ENCODE results near the gene DIPK1C.

Gene DIPK1C

DNA sequence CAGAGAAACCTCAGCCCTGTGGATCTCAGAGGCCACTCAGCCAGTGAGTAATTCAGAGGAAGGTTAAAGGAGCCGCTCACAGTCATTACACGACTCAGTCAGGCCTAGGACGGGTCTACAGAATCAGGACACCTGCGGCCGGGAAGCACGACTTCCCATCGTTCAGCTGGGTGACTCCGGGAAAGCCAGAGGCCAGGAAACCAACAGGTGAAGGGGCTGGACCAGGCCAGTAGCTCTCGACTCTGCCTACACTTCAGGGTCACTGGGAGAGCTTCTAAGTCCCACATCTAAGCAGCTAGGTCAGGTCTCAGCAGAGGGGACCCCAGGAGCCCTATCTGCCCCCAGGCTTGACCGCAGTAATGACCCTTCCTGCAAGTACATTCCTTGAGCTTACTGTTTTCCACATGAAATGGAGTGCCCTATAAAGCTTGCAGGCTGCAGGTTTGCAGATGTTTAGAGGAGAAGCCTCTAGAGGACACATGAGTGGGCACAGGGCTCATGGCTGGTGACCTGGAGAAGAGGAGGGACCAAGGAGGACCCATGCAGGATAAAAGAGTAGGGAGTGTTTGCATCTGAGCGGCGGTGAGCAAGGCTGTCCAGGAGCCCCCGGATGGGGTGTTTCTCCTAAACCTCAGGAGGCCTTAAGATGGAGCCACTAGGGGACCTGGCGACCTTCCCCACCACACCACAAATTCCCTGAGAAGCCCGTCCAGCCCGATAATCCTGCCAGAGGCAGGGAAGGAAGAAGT lies 9.5 kb downstream of the DIPK1C start:
- DNase-seq: no peak

GRCh38 chr18:74446631-74447403 lies 10.3 kb downstream of the DIPK1C start:
- no peak for DNase-seq

- no peak for DNase-seq
These were observed 10.9 kb downstream of the DIPK1C start for GRCh38 chr18:74446178-74446577.

- no peak for DNase-seq
These were observed 11.5 kb downstream of the DIPK1C start for GRCh38 chr18:74445585-74445984.

DNA sequence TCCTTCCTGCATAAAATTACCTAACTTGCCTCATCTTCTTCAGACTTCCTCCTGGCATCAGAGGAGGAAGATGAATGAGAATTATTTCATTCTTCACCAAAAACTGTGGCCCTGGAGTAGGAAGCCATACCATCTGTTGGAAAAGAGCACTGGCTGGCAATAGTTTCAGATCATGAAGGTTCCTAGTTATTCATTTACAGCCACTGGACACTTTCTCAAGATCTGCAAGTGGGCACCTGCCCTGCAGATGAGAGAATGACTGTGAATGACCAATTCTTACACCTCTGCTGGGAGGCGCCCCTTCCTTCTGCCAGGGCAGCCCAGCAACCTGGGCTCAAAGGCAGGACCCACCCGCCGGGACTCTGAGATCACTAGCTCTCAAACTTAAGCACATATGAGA lies 13.0 kb downstream of the DIPK1C start:
- no peak for DNase-seq

GRCh38 chr18:74440808-74441427 lies 16.2 kb downstream of the DIPK1C start:
- DNase-seq: no peak

DNA sequence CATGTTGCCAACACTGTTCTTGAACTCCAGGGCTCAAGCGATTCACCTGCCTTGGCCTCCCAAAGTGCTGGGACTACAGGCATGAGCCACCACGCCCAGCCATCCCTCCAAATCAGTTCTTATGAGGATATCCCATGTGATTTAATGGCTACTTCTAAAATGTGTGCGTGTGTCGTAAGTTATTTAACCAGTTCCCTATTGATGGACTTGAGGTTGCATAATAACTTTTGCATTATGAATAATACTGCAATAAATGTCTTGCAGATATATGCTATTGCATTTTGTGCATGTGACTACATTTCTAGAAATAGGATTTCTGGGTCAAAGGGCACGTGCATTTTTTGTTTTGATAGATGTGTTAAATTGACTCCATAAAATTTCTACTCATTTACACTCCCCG lies 19.0 kb downstream of the DIPK1C start:
- no peak for DNase-seq

GRCh38 chr18:74436158-74436769 lies 20.8 kb downstream of the DIPK1C start:
- no peak for DNase-seq

- no peak for DNase-seq
These were observed 21.4 kb downstream of the DIPK1C start for GRCh38 chr18:74435740-74436139.

GRCh38 chr18:74434466-74434865 lies 22.6 kb downstream of the DIPK1C start:
- DNase-seq: no peak

DNA sequence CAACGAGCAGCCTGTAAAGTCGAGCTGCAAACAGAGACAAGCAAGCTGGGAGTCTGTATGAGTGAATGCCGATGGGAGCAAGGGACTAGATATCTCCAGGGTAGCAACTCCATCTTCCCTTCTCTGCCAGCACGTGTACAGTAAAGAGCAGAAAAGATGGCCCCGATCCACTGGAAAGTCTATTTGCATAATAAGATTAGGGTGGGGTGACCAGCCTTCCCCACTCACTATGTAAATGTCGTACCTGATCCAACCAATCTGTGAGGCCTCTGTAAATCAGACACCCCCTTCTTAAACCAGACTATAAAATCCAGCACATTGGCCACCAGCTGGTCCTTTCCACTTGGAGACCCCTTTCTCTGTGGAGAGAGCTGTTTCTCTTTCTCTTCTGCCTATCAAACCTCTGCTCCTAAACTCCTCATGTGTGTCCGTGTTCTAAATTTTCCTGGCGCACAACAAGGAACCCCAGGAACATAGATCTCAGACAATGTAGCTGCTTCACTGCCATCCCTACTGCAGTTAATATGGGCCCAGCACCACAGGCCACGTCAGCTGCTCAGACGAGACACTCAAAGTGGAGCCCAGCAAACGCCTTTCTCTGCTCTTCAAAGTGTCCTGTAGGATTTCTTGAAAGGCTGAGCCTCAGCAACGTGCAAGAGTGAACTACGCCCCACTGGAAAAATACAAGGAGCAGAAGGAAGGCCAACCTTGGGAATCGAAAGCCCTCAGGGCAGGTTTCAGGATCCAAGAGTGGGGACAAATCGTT lies 26.1 kb downstream of the DIPK1C start:
- no peak for DNase-seq

DNA sequence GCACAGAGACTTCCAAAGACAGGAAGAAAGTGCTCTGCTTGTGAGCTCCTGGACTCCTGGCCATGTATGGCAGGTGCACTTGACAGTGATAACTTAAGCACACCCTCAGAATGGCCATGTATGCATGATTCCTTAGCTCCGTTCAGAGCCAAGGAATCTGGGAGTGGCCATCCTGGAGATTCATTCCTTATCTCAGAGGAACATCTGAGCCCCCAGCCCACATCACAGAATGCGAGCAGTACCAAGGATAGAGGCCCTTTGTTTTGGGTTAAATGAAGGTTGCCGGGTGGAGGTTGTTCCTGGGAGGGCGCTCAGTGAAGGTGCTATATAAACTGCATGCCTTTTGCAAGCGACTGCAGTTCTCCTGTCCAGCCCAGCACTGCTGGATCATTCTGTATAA lies 26.9 kb downstream of the DIPK1C start:
- DNase-seq: no peak

DNA sequence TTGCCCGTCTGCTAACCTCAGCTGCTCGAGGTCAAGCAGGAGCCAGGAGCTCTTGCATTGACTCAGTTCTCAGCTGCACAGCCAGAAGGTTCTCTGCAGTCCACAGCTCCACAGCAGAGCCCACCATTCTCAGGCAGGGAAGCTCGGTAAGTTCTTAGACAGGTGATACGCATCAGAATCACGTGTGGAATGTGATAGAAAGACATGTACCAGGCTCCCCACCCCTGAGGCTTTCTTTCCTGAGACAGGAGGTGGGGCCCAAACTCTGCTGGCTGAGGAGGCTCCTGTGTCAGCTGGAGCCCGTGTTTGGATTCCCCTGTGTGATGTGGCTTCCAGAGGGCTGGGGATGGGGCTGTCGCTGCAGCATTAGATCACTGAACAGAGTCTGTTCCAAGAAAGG lies 28.0 kb downstream of the DIPK1C start:
- no peak for DNase-seq

DNA sequence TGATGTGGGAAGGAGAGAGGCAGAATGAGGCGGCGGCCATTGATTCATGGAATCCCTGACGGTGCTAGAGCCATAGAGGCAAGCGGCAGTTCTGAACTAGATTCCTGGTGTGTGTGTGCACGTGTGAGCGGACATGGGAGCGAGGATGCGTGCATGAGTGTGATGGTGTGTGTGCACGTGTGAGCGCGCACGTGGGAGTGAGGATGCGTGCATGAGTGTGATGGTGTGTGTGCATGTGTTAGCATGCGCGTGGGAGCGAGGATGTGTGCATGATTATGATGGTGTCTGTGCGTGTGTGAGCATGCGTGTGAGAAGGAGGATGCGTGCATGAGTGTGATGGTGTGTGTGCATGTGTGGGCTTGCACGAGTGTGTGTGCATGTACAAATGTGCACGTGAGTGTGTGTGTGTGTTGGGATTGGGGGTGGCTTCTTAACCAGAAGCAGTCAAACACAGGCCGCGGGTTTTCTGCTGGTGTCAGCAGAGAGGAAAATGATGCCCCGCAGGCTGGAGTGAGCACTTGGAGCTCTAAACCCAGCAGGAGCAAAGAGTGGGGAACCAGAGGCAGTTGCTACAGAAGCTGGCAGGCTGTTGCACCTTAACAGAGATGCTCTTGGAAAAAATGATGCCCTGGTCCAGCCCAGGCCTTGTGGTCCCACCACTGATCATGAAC lies 29.5 kb downstream of the DIPK1C start:
- DNase-seq: no peak

GRCh38 chr18:74425876-74426275 lies 31.2 kb downstream of the DIPK1C start:
- DNase-seq: no peak

DNA sequence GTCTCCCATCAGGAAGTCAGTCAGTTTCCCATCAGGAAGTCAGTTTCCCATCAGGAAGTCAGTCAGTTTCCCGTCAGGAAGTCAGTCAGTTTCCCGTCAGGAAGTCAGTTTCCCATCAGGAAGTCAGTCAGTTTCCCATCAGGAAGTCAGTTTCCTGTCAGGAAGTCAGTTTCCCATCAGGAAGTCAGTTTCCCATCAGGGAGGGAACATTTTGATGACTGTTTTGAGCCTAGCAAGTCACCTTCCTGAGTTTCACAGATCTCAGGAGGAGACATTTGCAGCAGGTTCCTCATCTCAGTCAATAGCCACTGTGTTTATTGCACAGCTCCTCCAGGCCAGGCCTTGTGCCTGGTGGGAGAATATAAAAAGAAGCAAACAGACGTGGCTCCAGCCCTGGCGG lies 31.9 kb downstream of the DIPK1C start:
- no peak for DNase-seq

DNA sequence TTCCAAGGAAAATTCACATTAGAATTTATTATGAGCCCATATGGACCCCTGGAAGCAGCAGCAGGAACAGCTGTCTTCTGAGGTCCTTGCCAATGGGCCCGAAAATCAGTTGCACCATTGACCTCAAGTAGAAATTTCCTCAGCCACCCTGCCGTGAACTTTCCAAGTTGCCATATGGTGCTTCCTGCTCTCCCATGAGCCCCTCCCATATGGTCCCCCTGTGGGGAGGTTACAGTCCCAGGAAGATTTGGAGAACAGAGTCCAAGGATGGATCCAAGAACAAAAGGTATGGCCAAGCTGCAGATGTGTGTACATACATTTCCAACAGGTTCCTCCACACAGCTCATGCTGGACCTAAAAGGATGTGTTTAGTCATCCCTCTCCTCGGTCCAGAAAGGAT lies 34.6 kb downstream of the DIPK1C start:
- no peak for DNase-seq

DNA sequence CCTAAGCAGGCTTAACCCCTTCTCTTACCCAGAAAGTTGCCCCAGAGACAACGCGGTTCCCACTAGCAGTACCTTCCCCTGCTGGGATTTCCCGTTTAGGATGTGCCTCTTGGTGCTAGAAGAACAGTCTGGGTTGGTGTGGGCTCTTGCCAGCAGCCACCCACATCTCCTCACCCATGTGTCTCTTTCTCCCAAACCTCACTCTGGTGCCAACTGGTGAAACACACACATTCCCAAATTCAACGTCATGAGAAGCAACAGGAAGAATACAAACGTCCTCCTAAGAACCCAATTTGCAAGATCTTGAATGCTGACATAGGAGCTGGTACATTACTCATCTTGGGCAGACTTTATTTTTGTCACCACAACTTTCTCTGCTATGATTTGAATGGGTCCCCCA lies 36.2 kb downstream of the DIPK1C start:
- DNase-seq: no peak

DNA sequence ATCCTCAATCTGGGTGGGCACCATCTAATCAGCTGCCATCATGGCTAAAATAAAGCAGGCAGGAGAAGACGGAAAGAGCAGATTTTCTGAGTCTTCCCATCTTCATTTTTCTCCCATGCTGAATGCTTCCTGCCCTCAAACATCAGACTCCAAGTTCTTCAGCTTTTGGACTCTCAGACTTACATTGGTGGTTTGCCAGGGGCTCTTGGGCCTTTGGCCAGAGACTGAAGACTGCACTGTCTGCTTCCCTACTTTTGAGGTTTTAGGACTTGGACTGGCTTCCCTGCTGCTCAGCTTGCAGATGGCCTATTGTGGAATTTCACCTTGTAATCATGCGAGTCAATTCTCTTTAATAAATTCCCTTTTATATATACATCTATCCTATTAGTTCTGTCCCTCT lies 36.6 kb downstream of the DIPK1C start:
- no peak for DNase-seq

DNA sequence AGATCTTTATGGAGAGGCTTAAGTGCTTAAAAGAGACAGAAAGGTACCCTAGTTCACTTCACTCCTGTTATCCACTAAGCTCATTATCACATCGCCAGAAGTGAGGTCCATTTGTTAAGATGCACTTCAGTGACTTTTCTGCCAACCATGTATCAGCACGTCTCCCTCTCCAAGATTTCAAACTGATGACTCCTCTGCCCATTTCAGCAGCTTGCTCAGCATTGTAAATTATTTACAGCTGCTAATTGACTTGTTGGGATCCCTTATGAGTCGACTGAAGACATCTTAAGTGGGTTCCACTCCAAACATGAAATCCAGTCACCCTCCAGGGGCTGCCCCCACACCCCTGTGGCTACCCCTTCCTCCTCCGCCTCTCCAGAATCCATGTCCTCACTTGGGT lies 37.3 kb downstream of the DIPK1C start:
- DNase-seq: no peak

DNA sequence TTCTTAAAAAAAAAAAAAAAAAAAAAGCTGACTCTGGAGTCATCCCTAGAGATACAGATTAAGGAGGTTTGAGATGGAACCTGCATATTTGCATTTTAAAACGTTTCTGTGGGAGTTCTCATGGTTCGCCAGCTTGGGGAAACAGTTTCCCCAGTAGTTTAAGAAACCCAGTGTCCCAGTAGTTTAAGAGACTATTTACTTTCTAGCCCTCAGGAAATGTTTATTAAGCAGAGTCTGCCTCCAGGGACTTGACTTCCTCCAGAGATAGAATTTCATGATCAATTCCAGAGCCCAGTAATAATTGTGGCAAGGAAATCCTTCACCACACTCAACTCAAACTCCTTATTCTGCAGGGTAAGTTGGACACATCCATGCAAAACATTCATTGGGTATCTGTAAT lies 39.1 kb downstream of the DIPK1C start:
- DNase-seq: no peak

- no peak for DNase-seq
These were observed 41.0 kb downstream of the DIPK1C start for GRCh38 chr18:74416124-74416523.
